Activated T-helper 1 cell treated with anti-CD3 and anti-CD28 coated beads, Interleukin-2, amount 50 U/mL, for 16 hours (primary cell): ENCODE results near the gene ACSM6.

Source experiments
- DNase-seq, 2 donors: peaks; one replicate each; pipeline ENCODE4 v3.0.0-alpha.2; 2020; ENCODE audit warnings: low read depth in 1 of 2, low spot score in 1 of 2

The ACSM6 gene

GRCh38 chr10:95267251-95267650, 73.2 kb downstream of the ACSM6 start:
- no peak for DNase-seq

DNA sequence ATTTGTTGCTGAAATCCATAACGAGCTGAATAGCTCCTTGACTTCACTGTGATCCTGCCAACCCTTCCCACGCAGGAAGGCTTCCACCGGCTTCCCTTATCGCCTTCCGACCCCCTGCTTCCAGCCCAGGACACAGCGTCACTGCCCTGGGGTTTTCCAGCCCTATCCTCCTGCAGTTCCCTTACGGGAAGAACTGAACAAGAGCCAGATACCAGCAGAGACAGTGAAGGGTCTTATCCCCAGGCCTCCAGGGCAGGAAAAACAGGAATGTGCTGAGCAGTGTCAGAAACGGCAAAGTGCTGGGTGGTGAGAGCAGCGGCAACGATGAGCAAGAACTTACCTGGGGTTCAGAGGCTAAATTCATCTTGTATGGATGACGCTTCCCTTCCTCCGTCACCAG, 74.4 kb downstream of the ACSM6 start:
- DNase-seq = no peak

GRCh38 chr10:95273393-95274312, 79.6 kb downstream of the ACSM6 start:
- DNase-seq = no peak

GRCh38 chr10:95275726-95276366, 81.8 kb downstream of the ACSM6 start:
- DNase-seq = no peak

DNA sequence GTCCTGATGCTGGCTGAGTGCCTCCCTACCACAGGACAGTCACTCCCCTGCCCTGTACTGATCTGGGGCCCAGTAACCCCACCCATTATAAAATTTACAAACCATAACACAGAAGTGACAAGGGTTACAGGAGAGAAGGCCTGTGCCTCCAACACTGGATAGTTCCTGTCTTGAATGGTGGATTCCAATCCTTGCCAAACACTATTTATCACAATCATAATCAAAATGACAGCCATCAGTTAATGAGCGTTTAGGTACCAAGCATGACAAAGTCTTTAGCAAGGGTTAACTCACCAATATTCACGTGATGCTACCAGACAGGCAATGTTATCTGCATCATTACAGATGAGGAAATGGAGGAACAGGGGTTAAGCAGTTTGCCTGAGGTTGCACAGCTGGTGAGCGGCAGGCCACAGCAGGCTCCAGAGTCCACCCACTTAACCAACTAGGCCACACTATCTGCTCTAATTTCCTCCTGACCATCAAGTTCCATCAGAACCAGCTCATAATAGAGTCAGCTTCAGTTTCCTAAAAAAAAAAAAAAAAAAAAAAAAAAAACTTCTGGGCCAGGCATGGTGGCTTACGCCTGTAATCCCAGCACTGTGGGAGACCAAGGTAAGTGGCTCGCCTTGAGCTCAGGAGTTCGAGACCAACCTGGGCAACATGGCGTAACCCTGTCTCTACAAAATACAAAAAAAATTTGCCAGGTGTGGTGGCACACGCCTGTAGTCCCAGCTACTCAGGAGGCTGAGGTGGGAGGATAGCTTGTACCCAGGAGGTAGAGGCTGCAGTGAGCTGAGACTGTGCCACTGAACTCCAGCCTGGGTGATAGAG, 82.5 kb downstream of the ACSM6 start:
- no peak for DNase-seq

DNA sequence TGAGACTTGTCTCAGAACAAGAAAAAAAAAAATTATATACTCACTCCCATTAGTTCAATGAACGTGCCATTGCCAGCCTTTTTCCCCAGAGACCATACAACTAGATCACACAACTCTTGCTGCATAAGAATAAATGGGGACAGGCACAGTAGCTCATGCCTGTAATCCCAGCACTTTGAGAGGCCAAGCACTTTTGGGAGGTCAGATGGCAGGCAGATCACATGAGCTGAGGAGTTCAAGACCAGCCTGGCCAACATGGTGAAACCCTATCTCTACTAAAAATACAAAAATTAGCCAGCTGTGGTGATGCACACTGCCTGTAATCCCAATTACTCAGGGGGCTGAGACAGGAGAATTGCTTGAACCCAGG, 83.1 kb downstream of the ACSM6 start:
- no peak for DNase-seq

GRCh38 chr10:95277614-95278013, 83.6 kb downstream of the ACSM6 start:
- DNase-seq = no peak
